Type B pancreatic cell (in vitro differentiated cells): Measurements from ENCODE around the gene HABP2. TPM values are rescaled to one million over a fixed set of nuclear protein-coding genes. Genes with fewer than 3 reads are reported as not detected.

Experiments used
- DNase-seq: peaks from one replicate; pipeline ENCODE4 v3.0.0; 2021; ENCODE audit warnings: mixed read lengths; ENCODE audit not compliant: unreplicated experiment; ENCODE audit errors: extremely low spot score
- H3K27ac Mint-ChIP-seq: 2 replicates; pipeline ENCODE4 v1.8.0; 2021; ENCODE audit warnings: mild to moderate bottlenecking, mixed read lengths
- H3K27me3 Mint-ChIP-seq: 2 replicates; pipeline ENCODE4 v1.8.0; 2021; ENCODE audit warnings: mixed read lengths
- H3K36me3 Mint-ChIP-seq: 2 replicates; pipeline ENCODE4 v1.8.0; 2021; ENCODE audit warnings: mixed read lengths
- H3K4me1 Mint-ChIP-seq: one replicate; pipeline ENCODE4 v1.8.0; 2021; ENCODE audit warnings: mixed read lengths; ENCODE audit not compliant: unreplicated experiment
- H3K4me3 Mint-ChIP-seq: 2 replicates; pipeline ENCODE4 v1.8.0; 2021; ENCODE audit warnings: mild to moderate bottlenecking, mixed read lengths
- H3K9me3 Mint-ChIP-seq: 2 replicates; pipeline ENCODE4 v1.8.0; 2021; ENCODE audit warnings: mixed read lengths
- CTCF ChIP-seq: fragments of 200-600 bp; sonication (generic); conservative IDR thresholded peaks from 2 replicates; pipeline ENCODE4 v1.5.0; 2021; ENCODE audit warnings: antibody characterized with exemption, mild to moderate bottlenecking
- total RNA-seq: library from RNA; stranded (reverse); gene quantifications from 2 replicates; pipeline ENCODE4 v1.2.1, GENCODE V29; 2021; ENCODE audit warnings: low replicate concordance

HABP2 gene
- total RNA-seq, 1 donor from 2014 or later = 7.5 TPM

GRCh38 chr10:113515601-113516000 is 37.3 kb upstream of the HABP2 start:
- no peak for TF ChIP-seq CTCF
- Mint-ChIP-seq H3K4me3 (no peak overlapping the region), H3K4me1 (peaks cover 23% of the 10 kb centered on the region), H3K36me3 (no peaks in the 10 kb centered on the region), H3K27ac (no peak overlapping the region), H3K9me3 (peaks cover 8% of the 10 kb centered on the region), H3K27me3 (peaks cover 14% of the 10 kb centered on the region)
- DNase-seq = no peak

- Mint-ChIP-seq H3K9me3 (peaks cover 8% of the 10 kb centered on the region), H3K27ac (no peak overlapping the region), H3K27me3 (peaks cover 17% of the 10 kb centered on the region), H3K4me3 (no peak overlapping the region), H3K36me3 (no peaks in the 10 kb centered on the region), H3K4me1 (peaks cover 25% of the 10 kb centered on the region)
- TF ChIP-seq CTCF = no peak
- DNase-seq = no peak
Observed at GRCh38 chr10:113516061-113516460, 36.8 kb upstream of the HABP2 start.

- no peak for TF ChIP-seq CTCF
- DNase-seq = no peak
- no peak overlapping the region for H3K27ac Mint-ChIP-seq
- H3K4me1 Mint-ChIP-seq = peaks cover 26% of the 10 kb centered on the region
- no peaks in the 10 kb centered on the region for H3K9me3 Mint-ChIP-seq
- no peak overlapping the region for H3K4me3 Mint-ChIP-seq
- no peaks in the 10 kb centered on the region for H3K36me3 Mint-ChIP-seq
- H3K27me3 Mint-ChIP-seq = peaks cover 19% of the 10 kb centered on the region
Observed at GRCh38 chr10:113517165-113517900, 35.5 kb upstream of the HABP2 start.

- H3K27ac Mint-ChIP-seq = no peak overlapping the region
- TF ChIP-seq CTCF = no peak
- H3K36me3 Mint-ChIP-seq = no peaks in the 10 kb centered on the region
- H3K4me1 Mint-ChIP-seq = peaks cover 31% of the 10 kb centered on the region
- peaks cover 23% of the 10 kb centered on the region for H3K27me3 Mint-ChIP-seq
- H3K9me3 Mint-ChIP-seq = no peaks in the 10 kb centered on the region
- H3K4me3 Mint-ChIP-seq = no peak overlapping the region
- no peak for DNase-seq
Observed at GRCh38 chr10:113517901-113518260, 35.0 kb upstream of the HABP2 start.

- no peak for DNase-seq
- H3K27ac Mint-ChIP-seq = no peak overlapping the region
- TF ChIP-seq CTCF = no peak
Observed at GRCh38 chr10:113518415-113518814, 34.4 kb upstream of the HABP2 start.

More at GRCh38 chr10:113518415-113518814, 34.4 kb upstream of the HABP2 start:
- H3K27me3 Mint-ChIP-seq = peaks cover 24% of the 10 kb centered on the region
- no peaks in the 10 kb centered on the region for H3K9me3 Mint-ChIP-seq
- peaks cover 37% of the 10 kb centered on the region for H3K4me1 Mint-ChIP-seq
- H3K4me3 Mint-ChIP-seq = no peak overlapping the region
- H3K36me3 Mint-ChIP-seq = no peaks in the 10 kb centered on the region
